Activated T-cell treated with anti-CD3 and anti-CD28 coated beads, Interleukin-2, amount 50 U/mL, for 72 hours (primary cell): ENCODE measurements around the gene ARNT2. TPM values are rescaled to one million over a fixed set of nuclear protein-coding genes. Genes with fewer than 3 reads are reported as not detected.
A peak's percentile ranks its signal among the peaks of the same experiment; 100 is the strongest.

Experiments used
- ATAC-seq, 2 donors: fragments of 150-1000 bp; cut with Tn5 transposase; replicated peaks in 1 of 2; 2 replicates each; pipeline ENCODE4 v1.10.0; 2021; ENCODE audit warnings: moderate library complexity in 2 of 2, mild to moderate bottlenecking in 1 of 2
- DNase-seq, 2 donors: peaks; one replicate each; pipeline ENCODE4 v3.0.0; 2021 to 2022; ENCODE audit warnings: mixed read lengths in 1 of 2
- H3K27ac Mint-ChIP-seq: one replicate; pipeline ENCODE4 v1.8.0; 2022; ENCODE audit warnings: mild to moderate bottlenecking, moderate library complexity, mixed read lengths
- H3K27me3 Mint-ChIP-seq: one replicate; pipeline ENCODE4 v1.8.0; 2022; ENCODE audit warnings: low read depth, mixed read lengths
- H3K36me3 Mint-ChIP-seq, 2 donors: one replicate each; pipeline ENCODE4 v1.8.0; 2022; ENCODE audit warnings: mixed read lengths in 2 of 2, mild to moderate bottlenecking in 1 of 2; ENCODE audit not compliant: insufficient read depth in 2 of 2
- H3K4me1 Mint-ChIP-seq: one replicate; pipeline ENCODE4 v1.8.0; 2022; ENCODE audit warnings: low read depth, mixed read lengths
- H3K4me3 Mint-ChIP-seq, 2 donors: one replicate each; pipeline ENCODE4 v1.8.0; 2022; ENCODE audit warnings: mild to moderate bottlenecking in 2 of 2, mixed read lengths in 2 of 2, moderate library complexity in 2 of 2
- H3K9me3 Mint-ChIP-seq, 2 donors: one replicate each; pipeline ENCODE4 v1.8.0; 2022; ENCODE audit warnings: mixed read lengths in 2 of 2
- total RNA-seq, 2 donors: library from RNA; stranded (reverse); gene quantifications; one replicate each; pipeline ENCODE4 v1.2.3, GENCODE V29; 2022

The ARNT2 gene
- total RNA-seq, 2 donors from 2014 or later = 0.07 to 0.19 TPM

DNA sequence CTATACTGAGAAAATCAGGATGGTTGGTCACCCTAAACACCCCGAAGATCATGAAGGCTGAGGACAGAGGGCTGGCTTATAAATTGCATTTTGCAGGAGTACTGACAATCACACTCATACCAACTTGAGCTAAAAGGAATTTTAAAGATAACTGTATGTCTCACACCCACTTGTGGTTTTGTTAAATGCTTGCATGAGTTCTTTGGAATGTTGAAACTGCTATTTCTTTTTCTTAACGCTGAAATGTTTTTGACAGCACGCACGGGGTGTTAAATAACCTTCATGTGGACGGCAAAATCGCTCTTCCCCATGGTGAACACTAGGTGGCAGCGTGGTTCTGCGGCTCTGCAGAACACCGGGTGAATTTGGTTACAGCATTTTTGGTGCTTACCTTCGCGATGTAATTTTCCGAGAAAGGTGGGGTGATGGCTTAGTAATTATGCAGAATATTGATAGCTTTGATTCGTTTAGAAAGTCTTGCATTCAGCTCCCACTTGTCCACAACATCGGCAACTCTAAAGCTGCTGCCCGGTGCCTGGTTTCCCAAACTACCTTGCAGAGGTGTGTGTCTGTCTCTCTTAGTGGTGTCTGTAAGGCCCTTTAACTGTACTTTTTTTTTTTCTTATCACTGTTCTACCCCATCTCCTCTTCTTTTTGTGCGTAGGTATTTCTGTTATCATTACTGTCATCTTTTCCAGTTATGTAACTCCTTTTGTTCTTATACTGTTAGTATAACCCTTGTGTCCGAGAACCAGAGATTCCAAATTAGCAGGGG lies 51.7 kb downstream of the ARNT2 start:
- ATAC-seq = peak; percentile 58 to 61
- H3K4me1 Mint-ChIP-seq = no peaks in the 10 kb centered on the region
- peaks cover 14% of the 10 kb centered on the region for H3K27me3 Mint-ChIP-seq
- H3K27ac Mint-ChIP-seq = no peak overlapping the region
- no peaks in the 10 kb centered on the region for H3K9me3 Mint-ChIP-seq
- peak; percentile 44 to 67 for DNase-seq
- H3K36me3 Mint-ChIP-seq = no peaks in the 10 kb centered on the region
- no peak overlapping the region for H3K4me3 Mint-ChIP-seq

DNA sequence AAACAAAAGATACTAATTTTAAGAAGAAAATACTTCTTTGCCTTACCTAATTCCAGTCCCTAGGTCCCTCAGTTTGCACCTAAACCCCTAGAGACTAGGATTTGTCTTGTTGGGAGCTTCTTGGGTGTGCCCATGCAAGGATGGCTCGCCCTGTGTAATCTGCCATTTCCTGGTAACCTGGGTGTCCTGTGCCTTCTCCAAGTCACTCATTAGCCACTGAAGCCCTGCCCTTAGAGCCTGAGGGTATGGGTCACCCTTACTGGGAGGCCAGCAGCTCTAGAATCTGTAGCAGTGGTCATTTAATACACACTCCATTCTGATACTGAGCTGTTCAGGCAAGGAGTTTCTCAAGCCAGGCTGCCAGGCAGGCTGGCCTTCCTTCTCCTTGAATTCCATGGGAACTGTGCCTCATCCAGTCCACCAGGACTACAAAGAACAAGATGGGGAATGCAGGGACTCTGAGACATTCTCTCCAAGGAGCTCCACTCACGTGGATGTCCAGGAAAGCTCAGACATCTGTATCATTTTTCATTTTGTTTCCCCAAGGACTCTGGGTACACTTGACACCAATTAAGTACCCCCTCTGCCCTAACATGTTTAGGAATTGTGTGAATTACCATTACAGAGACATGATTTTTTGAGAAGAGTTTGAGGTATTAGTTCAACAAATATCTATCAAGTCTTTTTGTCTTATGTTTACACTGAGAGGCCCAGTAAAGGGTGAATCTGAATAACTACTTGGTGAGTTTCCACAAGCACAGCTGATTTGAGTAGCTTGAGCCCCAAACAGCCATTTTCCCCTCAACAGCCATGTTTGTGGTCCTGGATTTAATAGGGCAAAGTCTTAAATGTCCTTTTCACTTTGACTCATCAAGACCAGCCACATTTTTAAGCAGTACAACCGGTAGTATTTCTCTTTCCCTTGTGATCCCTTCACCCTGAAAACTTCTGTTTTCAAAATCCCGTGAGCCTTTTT lies 52.6 kb downstream of the ARNT2 start:
- DNase-seq = no peak
- Mint-ChIP-seq H3K9me3 (no peaks in the 10 kb centered on the region), H3K36me3 (no peaks in the 10 kb centered on the region), H3K4me3 (no peak overlapping the region), H3K27ac (no peak overlapping the region), H3K4me1 (no peaks in the 10 kb centered on the region), H3K27me3 (peaks cover 14% of the 10 kb centered on the region)
- no peak for ATAC-seq

DNA sequence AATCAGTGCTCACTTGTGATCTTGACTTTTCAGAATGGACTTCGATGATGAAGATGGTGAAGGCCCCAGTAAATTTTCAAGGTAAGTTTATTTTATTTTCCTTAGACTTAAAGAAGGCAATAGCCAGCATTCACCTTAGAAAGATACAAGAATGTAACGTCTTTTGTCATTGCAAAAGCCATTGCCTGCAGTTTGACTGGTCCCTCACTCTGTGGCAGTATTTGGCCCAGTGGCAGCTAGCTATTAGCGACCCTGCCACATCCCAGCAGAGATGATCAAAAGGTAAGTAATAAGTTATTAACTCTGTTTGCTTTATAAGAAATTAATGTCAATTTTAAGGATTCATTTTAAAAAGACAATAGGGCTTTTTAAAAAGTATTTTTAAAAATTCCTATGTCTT lies 53.7 kb downstream of the ARNT2 start:
- H3K9me3 Mint-ChIP-seq = no peaks in the 10 kb centered on the region
- ATAC-seq (no peak), DNase-seq (no peak)
- H3K4me1 Mint-ChIP-seq = no peaks in the 10 kb centered on the region
- peaks cover 7% of the 10 kb centered on the region for H3K27me3 Mint-ChIP-seq
- H3K4me3 Mint-ChIP-seq = no peak overlapping the region
- no peaks in the 10 kb centered on the region for H3K36me3 Mint-ChIP-seq
- H3K27ac Mint-ChIP-seq = no peak overlapping the region

DNA sequence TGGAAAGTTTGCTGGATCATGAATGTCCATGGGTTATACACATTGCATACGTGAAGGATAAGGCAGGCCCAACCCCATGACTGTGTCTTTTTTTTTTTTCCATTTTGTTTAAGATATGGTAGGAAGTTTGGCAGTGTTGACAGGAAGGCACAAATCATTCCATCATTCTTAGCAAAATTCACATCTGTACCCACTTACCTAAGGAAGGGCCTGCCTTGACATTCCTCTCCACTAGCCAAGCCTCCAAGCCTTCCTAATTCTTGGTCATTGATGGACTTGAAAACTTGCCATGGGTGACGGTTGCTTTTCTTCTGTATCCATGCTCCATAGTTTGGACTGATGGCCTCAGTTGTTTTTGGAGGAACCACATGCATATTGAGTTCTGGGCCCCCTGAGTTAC lies 54.4 kb downstream of the ARNT2 start:
- Mint-ChIP-seq H3K4me1 (no peaks in the 10 kb centered on the region), H3K27ac (no peak overlapping the region), H3K27me3 (peaks cover 7% of the 10 kb centered on the region), H3K9me3 (no peaks in the 10 kb centered on the region), H3K36me3 (no peaks in the 10 kb centered on the region), H3K4me3 (no peak overlapping the region)
- DNase-seq (no peak), ATAC-seq (no peak)

DNA sequence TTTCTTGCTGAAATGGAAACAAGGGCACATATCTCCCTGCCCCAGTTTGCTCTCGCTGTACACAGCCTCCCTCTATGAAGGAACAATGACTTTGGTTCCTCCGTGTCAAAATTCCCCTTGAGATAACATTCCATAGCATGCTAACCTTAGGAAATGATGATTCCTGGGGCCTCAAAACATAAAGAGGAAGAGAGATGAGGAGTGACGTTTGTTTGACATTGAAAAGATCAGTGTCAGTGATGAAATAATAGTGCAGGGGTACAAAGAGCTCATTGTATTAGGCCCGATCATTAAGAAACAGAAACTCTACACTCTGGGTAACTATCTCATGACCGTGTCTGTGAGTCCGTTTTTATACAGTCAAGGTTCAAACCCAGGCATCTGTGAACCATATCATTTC lies 55.2 kb downstream of the ARNT2 start:
- Mint-ChIP-seq H3K27ac (no peak overlapping the region), H3K4me1 (no peaks in the 10 kb centered on the region), H3K27me3 (peaks cover 7% of the 10 kb centered on the region), H3K36me3 (no peaks in the 10 kb centered on the region), H3K9me3 (no peaks in the 10 kb centered on the region), H3K4me3 (no peak overlapping the region)
- no peak for ATAC-seq
- DNase-seq = no peak

DNA sequence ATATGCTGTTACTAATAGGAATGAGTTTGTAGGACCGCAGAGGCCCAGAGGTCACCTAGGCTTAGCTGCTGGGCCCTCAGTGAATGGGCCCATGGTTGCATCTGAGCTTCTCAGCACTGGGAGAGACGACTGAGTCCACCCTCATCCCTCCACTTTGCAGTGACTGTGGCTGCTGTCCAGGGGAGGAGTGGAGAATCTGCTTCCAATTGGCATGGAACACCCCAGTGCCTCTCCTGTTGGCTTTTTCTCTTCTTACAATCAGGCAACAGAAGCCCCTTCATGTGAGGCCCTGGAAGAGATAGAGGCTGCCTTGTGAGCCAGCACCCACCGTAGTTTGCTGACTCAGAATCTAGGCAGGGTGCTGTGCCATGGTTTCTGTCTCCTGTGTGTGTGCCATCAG lies 55.6 kb downstream of the ARNT2 start:
- no peak overlapping the region for H3K4me3 Mint-ChIP-seq
- no peak overlapping the region for H3K27ac Mint-ChIP-seq
- no peak for DNase-seq
- H3K9me3 Mint-ChIP-seq = no peaks in the 10 kb centered on the region
- H3K27me3 Mint-ChIP-seq = peaks cover 7% of the 10 kb centered on the region
- no peaks in the 10 kb centered on the region for H3K4me1 Mint-ChIP-seq
- ATAC-seq = no peak
- no peaks in the 10 kb centered on the region for H3K36me3 Mint-ChIP-seq

DNA sequence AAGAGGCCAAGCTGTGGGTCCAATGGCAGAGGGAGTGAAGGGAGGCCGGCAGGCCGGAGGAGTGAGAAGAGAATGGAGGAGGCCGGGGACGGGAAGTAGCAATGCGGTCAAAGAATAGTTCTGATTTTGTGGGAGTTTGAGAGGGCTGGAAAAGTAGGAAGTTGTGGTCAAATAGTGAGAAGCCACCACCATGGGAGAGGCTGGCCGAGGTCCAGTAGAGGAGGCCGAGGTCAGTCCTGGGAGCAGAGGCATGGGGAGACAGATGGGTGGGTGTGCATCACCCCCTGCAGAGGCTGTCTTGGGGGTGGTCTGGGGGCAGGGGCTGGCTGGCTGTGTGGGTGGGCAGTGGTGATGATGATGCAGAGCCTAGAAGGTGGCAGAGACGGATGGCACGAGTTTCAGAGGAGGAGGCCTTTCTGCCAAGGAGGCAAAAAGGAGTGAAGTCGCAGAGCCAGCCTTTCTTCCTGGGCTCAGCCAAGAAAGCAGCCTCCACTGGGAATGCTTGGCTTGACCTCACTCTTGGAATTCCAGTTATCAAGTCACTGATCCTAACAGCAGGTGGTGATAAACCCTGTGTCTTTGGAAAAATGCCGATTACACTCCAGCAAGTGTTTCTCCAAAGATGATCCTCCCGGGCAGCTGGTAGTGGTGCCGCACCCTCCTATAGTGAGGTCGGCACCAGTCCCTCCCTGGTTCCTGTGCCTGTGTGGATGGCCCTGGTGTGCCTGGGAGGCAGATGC lies 57.3 kb downstream of the ARNT2 start:
- ATAC-seq = no peak

DNA sequence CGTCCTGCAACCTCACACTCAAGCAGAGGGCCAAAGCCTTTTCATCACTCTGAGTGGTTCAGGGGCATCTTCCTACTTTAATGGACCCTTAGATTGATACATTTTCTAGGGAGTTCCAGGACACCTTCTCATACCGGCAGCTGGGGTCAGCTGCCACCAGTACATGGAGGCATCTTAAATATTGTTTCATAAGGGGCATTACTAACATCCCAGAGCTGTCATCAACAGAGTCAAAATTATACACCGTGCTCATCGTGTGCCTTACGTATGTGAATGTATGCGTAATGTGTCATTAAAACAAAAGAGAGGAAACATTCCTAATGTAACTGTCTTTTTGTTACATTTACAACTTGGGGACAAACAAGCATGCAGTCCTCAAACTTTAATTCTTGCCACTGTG lies 57.9 kb downstream of the ARNT2 start:
- Mint-ChIP-seq H3K9me3 (no peaks in the 10 kb centered on the region), H3K27ac (no peak overlapping the region), H3K27me3 (no peaks in the 10 kb centered on the region), H3K4me3 (no peak overlapping the region), H3K4me1 (no peaks in the 10 kb centered on the region), H3K36me3 (no peaks in the 10 kb centered on the region)
- ATAC-seq (no peak), DNase-seq (no peak)

More for the DNA sequence above, 57.3 kb downstream of the ARNT2 start:
- no peaks in the 10 kb centered on the region for H3K4me1 Mint-ChIP-seq
- no peak for DNase-seq
- H3K9me3 Mint-ChIP-seq = no peaks in the 10 kb centered on the region
- no peaks in the 10 kb centered on the region for H3K36me3 Mint-ChIP-seq
- no peaks in the 10 kb centered on the region for H3K27me3 Mint-ChIP-seq
- H3K27ac Mint-ChIP-seq = no peak overlapping the region
- no peak overlapping the region for H3K4me3 Mint-ChIP-seq

DNA sequence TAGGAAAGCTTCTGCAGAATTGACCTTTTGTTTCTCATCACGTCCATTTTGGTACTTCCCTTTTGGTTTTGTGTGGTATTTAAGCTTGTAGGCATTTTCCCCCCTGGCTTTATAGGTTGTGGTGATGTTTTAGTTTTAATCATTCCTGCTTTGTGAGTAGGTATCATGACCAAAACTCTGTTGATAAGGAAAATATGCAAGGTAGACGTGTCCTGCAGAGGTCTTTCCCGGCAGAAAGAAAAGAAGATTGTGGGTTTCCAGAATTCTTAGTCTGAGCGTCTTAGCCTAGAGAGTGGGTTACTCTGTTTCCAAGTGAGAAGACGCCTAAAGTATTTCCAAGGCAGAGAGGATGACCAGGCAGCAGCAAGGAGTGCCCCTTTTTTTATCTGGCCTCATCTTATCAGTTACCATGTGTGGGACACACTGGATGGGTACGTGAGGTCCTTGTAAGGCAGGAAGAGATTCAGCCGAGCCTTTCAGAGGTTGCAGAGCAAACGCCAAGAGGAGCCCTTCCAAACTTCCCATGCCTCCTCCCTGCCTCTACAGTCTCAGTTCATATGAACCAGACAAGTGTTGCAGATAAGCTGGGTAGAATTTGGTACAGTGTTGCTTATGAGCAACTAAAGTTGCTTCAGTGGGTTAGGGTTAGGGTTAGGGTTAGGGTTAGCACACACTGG lies 58.8 kb downstream of the ARNT2 start:
- no peak overlapping the region for H3K27ac Mint-ChIP-seq
- ATAC-seq = no peak
- H3K4me3 Mint-ChIP-seq = no peak overlapping the region
- no peaks in the 10 kb centered on the region for H3K27me3 Mint-ChIP-seq
- H3K4me1 Mint-ChIP-seq = no peaks in the 10 kb centered on the region
- DNase-seq = no peak
- H3K36me3 Mint-ChIP-seq = no peaks in the 10 kb centered on the region
- no peaks in the 10 kb centered on the region for H3K9me3 Mint-ChIP-seq

DNA sequence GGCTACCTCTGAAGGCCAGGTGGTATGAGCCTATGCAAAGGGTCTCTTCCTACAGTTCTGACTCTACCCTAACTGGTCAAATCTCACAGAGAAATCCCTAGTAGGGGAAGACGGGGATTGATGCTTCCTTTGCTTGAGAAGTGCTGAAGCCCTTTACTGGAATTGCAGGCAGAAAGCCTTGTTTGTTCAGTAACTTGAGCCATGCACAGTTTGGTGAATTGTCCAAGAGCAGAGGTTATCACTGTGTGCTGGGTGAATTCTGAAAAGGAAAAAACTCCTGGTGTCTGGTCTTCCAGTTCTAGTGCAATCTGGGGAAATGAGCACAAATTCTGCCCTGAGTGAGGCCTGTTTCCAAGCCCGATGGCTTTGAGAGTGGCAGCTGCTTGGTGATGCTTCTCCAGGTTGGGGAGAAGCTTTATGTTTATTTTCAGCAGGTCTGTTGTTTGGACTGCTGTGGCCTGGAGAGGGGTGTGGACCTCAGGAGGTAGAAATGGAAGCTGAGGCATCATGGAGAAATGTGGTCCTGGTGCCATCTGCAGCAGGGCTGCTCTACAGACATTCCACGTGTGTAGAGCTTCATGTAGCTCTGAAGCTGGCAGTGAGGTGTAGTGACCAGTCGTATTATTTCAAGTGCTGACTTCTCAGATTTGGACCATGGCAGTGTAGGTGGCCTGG lies 60.9 kb downstream of the ARNT2 start:
- H3K27ac Mint-ChIP-seq = no peak overlapping the region
- H3K27me3 Mint-ChIP-seq = peaks cover 2% of the 10 kb centered on the region
- H3K4me1 Mint-ChIP-seq = no peaks in the 10 kb centered on the region
- H3K9me3 Mint-ChIP-seq = no peaks in the 10 kb centered on the region
- no peak overlapping the region for H3K4me3 Mint-ChIP-seq
- DNase-seq = no peak
- ATAC-seq = no peak
- H3K36me3 Mint-ChIP-seq = no peaks in the 10 kb centered on the region

DNA sequence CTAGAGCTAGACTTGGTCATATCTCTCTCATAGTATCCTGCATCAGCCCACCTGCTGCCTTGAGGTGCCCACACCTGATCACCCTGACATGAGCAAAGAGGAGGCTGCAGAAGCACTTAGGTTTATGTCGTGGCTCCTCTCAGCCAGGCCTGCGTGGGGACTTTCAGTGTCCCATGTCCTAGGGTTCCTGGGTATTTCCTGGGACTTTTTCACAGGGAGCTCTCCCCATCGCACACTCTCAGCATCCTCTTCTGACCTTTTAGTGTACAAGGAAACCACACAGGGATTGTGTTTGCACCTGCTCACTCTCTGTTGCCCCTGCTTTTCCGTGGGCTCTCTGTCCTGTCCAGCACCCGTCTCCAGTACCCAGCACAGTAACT lies 61.4 kb downstream of the ARNT2 start:
- no peak for ATAC-seq
- Mint-ChIP-seq H3K4me3 (no peak overlapping the region), H3K9me3 (no peaks in the 10 kb centered on the region), H3K27me3 (peaks cover 7% of the 10 kb centered on the region), H3K4me1 (no peaks in the 10 kb centered on the region), H3K36me3 (no peaks in the 10 kb centered on the region), H3K27ac (no peak overlapping the region)
- DNase-seq = no peak

DNA sequence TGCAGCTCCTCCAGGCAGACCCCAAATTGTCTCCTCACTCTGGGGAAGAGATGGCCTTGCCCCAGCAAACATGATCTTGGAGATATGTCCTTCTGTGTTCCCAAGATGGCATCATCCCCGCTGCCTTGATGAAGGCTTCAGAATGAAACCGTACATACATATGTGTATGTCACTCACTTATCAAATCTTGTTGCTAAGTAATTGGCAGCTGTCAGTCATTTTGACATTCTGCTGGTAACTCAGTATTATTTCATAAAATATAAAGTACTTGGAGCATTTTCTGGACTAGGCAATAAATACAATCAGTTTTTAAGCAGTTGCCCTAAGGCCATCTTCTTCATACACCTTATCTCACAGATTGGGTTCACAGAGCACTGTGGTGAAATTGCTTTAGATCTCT lies 62.4 kb downstream of the ARNT2 start:
- Mint-ChIP-seq H3K36me3 (no peaks in the 10 kb centered on the region), H3K9me3 (no peaks in the 10 kb centered on the region), H3K4me1 (no peaks in the 10 kb centered on the region), H3K27me3 (peaks cover 17% of the 10 kb centered on the region), H3K4me3 (no peak overlapping the region), H3K27ac (no peak overlapping the region)
- ATAC-seq = no peak
- DNase-seq = no peak
